ENCODE results near the gene STX16.

The STX16 gene

DNA sequence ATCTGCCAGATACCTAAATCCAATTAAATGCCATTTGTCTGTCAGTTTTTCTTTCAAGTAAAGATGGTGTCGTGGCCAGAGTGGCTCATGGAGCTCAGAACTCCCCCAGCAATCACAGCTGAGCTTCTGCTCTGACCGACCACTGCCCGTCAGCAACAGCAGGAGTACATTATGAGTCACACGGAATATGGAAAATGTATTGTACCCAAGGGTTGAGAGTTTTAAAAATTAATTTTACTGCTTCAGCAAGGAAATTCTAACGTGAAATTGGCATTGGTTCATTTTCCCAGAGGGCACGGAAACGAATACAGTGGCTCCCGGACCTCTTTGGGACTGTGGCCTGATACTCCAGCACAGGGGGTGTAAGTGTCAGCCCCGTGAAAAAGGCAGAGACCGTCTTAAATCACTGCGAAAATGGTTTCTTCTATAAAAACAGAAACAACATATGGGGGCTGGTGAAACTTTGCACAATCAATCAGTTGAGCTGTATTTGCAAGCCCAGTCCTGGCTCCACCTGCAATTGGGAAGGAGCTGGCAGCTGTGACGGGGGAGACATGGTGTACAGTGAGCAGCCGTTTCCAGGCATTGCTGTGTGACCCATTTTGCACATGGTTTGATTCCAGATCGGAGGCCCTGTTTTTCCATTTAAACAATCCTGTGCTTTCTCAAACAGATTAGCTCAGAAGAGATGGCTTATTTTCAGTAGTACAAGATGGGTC lies 54.3 kb downstream of the STX16 start:
- no peak overlapping the region for H3K4me3 ChIP-seq (ENCODE audit: control insufficient read depth, low read depth, low read length)
- no peak for DNase-seq (ENCODE audit: low read depth)
- TF ChIP-seq, protein P1, sequence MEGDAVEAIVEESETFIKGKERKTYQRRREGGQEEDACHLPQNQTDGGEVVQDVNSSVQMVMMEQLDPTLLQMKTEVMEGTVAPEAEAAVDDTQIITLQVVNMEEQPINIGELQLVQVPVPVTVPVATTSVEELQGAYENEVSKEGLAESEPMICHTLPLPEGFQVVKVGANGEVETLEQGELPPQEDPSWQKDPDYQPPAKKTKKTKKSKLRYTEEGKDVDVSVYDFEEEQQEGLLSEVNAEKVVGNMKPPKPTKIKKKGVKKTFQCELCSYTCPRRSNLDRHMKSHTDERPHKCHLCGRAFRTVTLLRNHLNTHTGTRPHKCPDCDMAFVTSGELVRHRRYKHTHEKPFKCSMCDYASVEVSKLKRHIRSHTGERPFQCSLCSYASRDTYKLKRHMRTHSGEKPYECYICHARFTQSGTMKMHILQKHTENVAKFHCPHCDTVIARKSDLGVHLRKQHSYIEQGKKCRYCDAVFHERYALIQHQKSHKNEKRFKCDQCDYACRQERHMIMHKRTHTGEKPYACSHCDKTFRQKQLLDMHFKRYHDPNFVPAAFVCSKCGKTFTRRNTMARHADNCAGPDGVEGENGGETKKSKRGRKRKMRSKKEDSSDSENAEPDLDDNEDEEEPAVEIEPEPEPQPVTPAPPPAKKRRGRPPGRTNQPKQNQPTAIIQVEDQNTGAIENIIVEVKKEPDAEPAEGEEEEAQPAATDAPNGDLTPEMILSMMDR (conservative IDR thresholded peaks at IDR 0.05; ENCODE audit: control insufficient read depth, insufficient read depth, low read depth, low read length): no peak

DNA sequence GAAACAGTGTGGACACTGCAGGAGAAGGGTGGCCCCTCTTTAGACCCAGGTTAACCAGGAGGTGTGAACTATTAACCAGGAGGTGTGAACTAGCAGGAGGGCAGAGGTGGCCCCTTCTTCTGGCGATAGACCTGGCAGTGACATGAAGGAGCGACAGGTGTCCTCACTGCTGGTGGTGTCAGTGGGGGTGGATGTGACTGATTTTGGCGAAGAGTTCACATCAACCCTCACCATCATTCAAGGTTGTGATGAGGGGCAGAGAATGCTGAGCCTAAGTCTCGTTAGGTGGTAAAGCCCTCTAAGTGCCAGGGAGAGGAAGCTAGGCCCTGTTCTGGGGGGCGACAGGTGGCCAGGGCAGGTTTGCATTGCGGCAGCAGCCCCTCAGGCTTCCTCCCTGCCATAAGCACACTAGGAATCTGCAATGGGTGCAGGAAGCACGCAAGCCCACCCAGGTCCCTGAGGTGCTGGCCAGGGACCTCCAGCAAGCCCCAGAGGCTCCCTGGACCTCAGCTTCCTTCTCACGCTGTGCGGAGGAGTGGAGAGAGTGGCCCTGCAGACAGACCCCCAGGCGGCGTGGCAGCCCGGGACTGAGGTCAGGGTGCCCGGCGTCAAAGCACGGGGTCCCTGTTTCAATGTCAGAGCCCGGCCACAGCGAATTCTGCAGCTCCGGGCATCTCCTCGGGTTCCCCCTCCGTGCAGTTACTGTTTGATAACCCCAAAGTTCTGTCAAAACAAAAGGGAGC lies 55.2 kb downstream of the STX16 start:
- TF ChIP-seq, protein P1 (conservative IDR thresholded peaks at IDR 0.05; ENCODE audit: control insufficient read depth, insufficient read depth, low read depth, low read length): no peak
- no peak overlapping the region for H3K4me3 ChIP-seq (ENCODE audit: control insufficient read depth, low read depth, low read length)
- DNase-seq (ENCODE audit: low read depth): no peak

DNA sequence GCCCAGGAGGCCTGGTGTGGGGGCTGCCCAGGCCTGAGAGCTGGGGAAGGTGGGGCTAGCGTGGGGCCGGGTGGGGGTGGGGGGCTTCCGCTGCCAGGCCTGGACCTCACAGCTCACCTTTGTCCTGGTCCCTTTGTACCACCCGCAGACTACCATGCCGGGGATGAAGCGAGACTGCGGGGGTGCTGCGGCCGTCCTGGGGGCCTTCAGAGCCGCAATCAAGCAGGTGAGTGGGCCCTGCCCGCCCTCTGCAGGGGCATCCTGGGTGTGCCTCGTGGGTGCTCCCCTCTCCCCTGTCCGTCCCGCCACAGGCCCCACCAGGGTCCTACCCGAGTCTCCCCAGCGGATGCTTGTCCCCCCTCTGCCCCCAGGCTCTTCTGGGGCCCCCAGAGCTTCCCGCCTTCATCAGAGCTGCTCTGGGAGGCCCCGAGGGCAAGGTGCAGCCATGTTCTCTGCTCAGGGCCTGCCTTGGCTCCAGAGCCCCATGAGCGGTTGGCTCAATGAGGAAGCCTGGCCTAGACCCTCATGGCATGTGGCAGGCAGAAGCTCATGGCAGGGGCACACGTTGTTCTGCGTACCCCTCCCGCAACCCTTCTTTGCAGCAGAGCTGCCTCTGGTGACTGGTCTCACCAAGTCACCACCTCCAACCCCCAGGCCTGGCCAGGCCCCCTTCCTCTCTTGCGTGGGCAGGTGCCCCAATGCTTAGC lies 56.0 kb downstream of the STX16 start:
- DNase-seq (ENCODE audit: low read depth): no peak
- TF ChIP-seq, protein P1 (conservative IDR thresholded peaks at IDR 0.05; ENCODE audit: control insufficient read depth, insufficient read depth, low read depth, low read length): no peak
- no peak overlapping the region for H3K4me3 ChIP-seq (ENCODE audit: control insufficient read depth, low read depth, low read length)

DNA sequence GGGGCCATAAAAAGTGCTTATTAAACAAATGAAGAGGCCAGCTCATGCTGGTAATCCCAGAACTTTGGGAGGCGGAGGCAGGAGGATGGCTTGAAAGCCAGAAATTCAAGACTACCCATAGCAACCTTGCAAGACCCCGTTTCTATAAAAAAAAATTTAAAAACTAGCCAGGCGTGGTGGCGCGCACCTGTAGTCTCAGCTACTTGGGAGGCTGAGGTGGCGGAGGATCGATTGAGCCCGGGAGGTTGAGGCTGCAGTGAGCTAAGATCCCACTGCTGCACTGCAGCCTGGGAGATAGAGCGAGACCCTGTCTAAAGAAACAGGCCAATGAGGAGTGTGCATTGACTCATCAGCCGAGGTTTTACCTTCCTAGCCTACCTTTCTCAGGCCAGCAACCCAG lies 56.7 kb downstream of the STX16 start:
- no peak overlapping the region for H3K4me3 ChIP-seq (ENCODE audit: control insufficient read depth, low read depth, low read length)
- TF ChIP-seq, protein P1 (conservative IDR thresholded peaks at IDR 0.05; ENCODE audit: control insufficient read depth, insufficient read depth, low read depth, low read length): no peak
- DNase-seq (ENCODE audit: low read depth): no peak

DNA sequence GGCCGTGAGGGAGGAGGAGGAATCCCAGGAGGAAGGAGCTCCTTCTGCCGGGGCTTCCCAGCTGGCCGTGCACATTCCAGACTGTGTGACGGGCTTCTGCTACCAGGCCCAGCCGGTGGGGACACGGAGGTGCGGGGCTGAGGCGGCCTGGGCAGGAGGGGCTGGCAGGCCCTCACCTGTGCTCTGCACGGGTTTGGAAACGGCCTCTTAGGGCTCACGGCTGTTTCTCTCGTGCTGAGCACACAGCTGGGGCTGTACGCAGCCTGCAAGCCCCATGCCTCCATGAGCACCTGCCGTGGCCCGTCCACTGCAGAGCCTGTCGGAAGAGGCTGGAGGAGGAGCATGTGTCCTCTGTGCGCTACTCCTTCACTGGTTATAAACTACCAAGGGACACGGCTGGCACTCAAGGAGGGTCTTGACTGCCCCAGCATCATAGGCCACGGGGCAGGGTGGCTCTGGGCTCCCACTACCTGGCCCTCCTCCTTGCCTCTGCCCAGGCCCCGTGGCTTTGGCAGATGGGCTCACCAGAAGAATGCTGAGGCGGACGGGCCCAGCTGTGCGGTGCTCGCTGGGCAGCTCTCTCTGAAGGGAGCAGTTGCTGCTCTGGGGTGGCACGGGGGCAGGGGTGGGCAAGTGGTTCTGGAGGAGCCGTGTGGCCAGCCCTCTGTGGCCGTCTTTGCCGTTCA lies 57.3 kb downstream of the STX16 start:
- TF ChIP-seq, protein P1 (conservative IDR thresholded peaks at IDR 0.05; ENCODE audit: control insufficient read depth, insufficient read depth, low read depth, low read length): no peak
- H3K4me3 ChIP-seq (ENCODE audit: control insufficient read depth, low read depth, low read length): no peak overlapping the region
- no peak for DNase-seq (ENCODE audit: low read depth)

DNA sequence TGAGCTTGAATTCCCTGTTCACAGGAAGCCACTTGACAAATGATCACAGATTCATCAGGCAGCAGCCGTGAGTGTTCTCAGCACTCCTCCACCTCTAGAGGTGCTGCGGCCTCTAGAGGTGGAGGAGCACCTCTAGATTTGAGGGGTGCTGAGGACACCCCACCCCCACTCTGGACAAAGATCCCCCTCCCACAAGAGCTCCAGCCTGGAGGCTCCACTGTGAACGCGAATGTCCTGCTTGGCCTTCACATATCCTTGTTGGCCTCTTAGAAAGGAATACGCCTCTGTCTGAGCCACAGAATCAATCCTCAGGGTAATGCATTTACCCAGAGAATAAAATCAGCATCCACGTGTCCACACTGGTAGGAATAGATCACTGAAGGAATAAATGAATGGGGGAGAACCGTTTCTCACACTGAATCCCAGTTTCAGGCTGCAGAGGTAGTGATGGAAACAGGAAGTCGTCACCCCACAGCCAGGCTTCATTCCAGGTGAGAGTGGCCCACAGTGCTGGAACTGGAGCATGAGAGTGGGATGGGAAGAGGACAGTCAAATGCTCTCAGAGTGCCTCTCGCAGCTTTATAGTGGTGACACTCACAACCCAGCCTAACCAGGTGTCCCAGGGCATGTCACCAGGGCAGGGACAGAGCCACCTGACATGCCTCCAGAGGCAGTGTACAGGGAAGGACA lies 58.1 kb downstream of the STX16 start:
- TF ChIP-seq, protein P1 (conservative IDR thresholded peaks at IDR 0.05; ENCODE audit: control insufficient read depth, insufficient read depth, low read depth, low read length): no peak
- H3K4me3 ChIP-seq (ENCODE audit: control insufficient read depth, low read depth, low read length): no peak overlapping the region
- no peak for DNase-seq (ENCODE audit: low read depth)
